CD4-positive, alpha-beta T cell (primary cell): ENCODE data around the gene MYO1D. TPM values are rescaled to one million over a fixed set of nuclear protein-coding genes. Genes with fewer than 3 reads are reported as not detected.
"Not testable (repeated sequence)": the region's sequence is repeated elsewhere in the genome, so short reads cannot be mapped to it uniquely, and the experiment has no call there.

Source experiments
- ATAC-seq: fragments of 200-7000 bp; cut with Tn5 transposase; one replicate; pipeline ENCODE4 v1.10.0; 2022; ENCODE audit warnings: mild to moderate bottlenecking; ENCODE audit not compliant: poor library complexity
- CTCF ChIA-PET: fragments of 350-600 bp; sonication (Branson Sonifier 250); formaldehyde crosslinking; loops from one replicate; lab custom pipeline; 2021; ENCODE audit warnings: antibody characterized with exemption, inconsistent platforms; lab: Charles Lee
- POLR2A ChIA-PET: fragments of 350-600 bp; sonication (Branson Sonifier 250); formaldehyde crosslinking; loops from one replicate; lab custom pipeline; 2021; ENCODE audit warnings: antibody characterized with exemption, inconsistent platforms; lab: Charles Lee
- DNase-seq, 14 experiments: peaks; one replicate each; pipeline ENCODE4 v3.0.0-alpha.2; 2013 to 2020; ENCODE audit warnings: mixed read lengths in 2 of 14
- H3K27ac ChIP-seq, 2 donors: one replicate each; pipeline versions ENCODE4 v1.5.1 to v1.7.0; 2013; ENCODE audit warnings: low read length in 2 of 2, low read depth in 1 of 2, mild to moderate bottlenecking in 1 of 2
- H3K27me3 ChIP-seq, 2 experiments: 1 replicate in 1 of 2; 2 replicates in 1 of 2; pipeline versions ENCODE4 v1.6.1 to v1.7.0; 2013; ENCODE audit warnings: low read length in 2 of 2, control low read depth in 1 of 2, mild to moderate bottlenecking in 1 of 2, moderate library complexity in 1 of 2; ENCODE audit not compliant: insufficient read depth in 2 of 2, control insufficient read depth in 1 of 2
- H3K36me3 ChIP-seq: one replicate; pipeline ENCODE4 v1.6.1; 2013; ENCODE audit warnings: low read length, control low read depth; ENCODE audit not compliant: insufficient read depth
- H3K4me1 ChIP-seq: one replicate; pipeline ENCODE4 v1.6.1; 2013; ENCODE audit warnings: low read length, control low read depth; ENCODE audit not compliant: insufficient read depth
- H3K4me3 ChIP-seq: one replicate; pipeline ENCODE4 v1.5.1; 2013; ENCODE audit warnings: mild to moderate bottlenecking, low read length, moderate library complexity
- H3K9me3 ChIP-seq, 2 experiments: 1 replicate in 1 of 2; 2 replicates in 1 of 2; pipeline versions ENCODE4 v1.6.1 to v1.7.0; 2013; ENCODE audit warnings: low read length in 2 of 2, mild to moderate bottlenecking in 2 of 2, control low read depth in 1 of 2, moderate library complexity in 1 of 2; ENCODE audit not compliant: control insufficient read depth in 1 of 2, insufficient read depth in 1 of 2
- H3K27ac Mint-ChIP-seq: one replicate; pipeline ENCODE4 v1.8.0; 2020; ENCODE audit warnings: mixed read lengths
- H3K27me3 Mint-ChIP-seq: one replicate; pipeline ENCODE4 v1.8.0; 2021; ENCODE audit warnings: mixed read lengths
- H3K36me3 Mint-ChIP-seq: one replicate; pipeline ENCODE4 v1.8.0; 2021; ENCODE audit warnings: low read depth, mixed read lengths
- H3K4me1 Mint-ChIP-seq: one replicate; pipeline ENCODE4 v1.8.0; 2021; ENCODE audit warnings: low read depth, mixed read lengths
- H3K4me3 Mint-ChIP-seq: one replicate; pipeline ENCODE4 v1.8.0; 2020; ENCODE audit warnings: mild to moderate bottlenecking, mixed read lengths
- H3K9me3 Mint-ChIP-seq: one replicate; pipeline ENCODE4 v1.8.0; 2020; ENCODE audit warnings: mixed read lengths
- CTCF ChIP-seq: fragments of 200-600 bp; IDR thresholded peaks from one replicate; pipeline ENCODE4 v1.8.0; 2022; ENCODE audit warnings: antibody characterized with exemption, mild to moderate bottlenecking
- intact Hi-C, 2 experiments: fragments of 100-400 bp; cut with DNase I in 1 of 2; cut with micrococcal nuclease in 1 of 2; formaldehyde crosslinking; loops; one replicate each; pipeline versions ENCODE4 v1.15.1 to v1.9.0; 2023 to 2025; cut with DNase I, micrococcal nuclease
- total RNA-seq, 174 experiments: library from RNA in 2 of 174; stranded (reverse) in 2 of 174; gene quantifications; one replicate each; pipeline ENCODE4 v1.2.3 and lab custom pipeline; 2021 to 2026

MYO1D gene
- total RNA-seq, 2 experiments from 2014 or later = 5.8 to 6.4 TPM

DNA sequence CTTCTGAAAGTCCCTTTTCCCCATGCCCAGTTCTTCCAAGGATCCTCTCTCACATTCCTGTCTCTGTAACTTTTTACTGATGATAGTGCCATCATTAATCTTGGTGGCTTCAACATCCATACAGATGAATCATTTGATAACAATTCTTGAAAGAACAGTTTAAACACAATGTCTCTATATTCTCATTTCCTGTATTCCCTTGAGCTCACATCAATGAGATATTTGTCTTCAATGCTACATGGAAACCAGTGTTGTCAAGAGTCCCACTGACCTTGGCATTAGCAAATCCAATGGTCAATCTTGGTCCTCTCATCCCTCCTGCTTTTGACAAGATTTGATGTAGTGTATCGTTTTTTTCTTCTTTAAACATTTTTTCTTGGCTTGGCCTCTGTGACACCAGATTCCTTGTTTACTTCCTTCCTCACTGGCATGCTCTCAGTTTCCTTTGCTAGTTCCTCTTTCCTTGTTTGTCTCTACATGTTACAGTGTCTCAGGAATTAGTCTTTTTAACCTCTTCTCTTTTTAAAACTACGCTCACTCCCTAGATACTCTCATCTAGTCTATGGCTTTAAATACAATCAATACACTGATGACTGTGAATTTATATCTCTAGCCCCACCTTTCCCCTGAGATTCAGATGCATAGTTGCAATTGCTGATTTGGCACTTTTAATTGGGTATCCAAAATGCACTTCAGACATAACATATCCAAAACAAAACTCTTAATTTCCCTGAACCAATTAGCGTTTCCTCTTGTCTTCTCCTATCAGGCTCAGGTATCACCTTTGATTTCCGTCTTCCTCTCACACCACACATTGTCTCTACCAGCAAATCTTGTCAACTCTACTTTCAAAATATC, 134.0 kb downstream of the MYO1D start:
- Mint-ChIP-seq H3K36me3 (no peaks in the 10 kb centered on the region), H3K9me3 (no peaks in the 10 kb centered on the region), H3K4me1 (no peaks in the 10 kb centered on the region), H3K27ac (no peak overlapping the region), H3K27me3 (no peaks in the 10 kb centered on the region), H3K4me3 (no peak overlapping the region)
- no peak for TF ChIP-seq CTCF
- no peak overlapping the region for H3K27ac ChIP-seq
- no peaks in the 10 kb centered on the region for H3K4me1 ChIP-seq
- no peaks in the 10 kb centered on the region for H3K9me3 ChIP-seq
- no peaks in the 10 kb centered on the region for H3K27me3 ChIP-seq
- H3K36me3 ChIP-seq = no peaks in the 10 kb centered on the region
- H3K4me3 ChIP-seq = no peak overlapping the region
- ATAC-seq (no peak), DNase-seq (peak in 1 of 14 experiments; percentile 6)
- intact Hi-C loops = no loop called here
- ChIA-PET CTCF (no interaction called here), POLR2A (no interaction called here)

GRCh38 chr17:32741381-32741780, 135.5 kb downstream of the MYO1D start:
- Histone ChIP-seq H3K27me3 (no peaks in the 10 kb centered on the region), H3K27ac (no peak overlapping the region), H3K9me3 (no peaks in the 10 kb centered on the region), H3K4me3 (no peak overlapping the region), H3K4me1 (no peaks in the 10 kb centered on the region), H3K36me3 (no peaks in the 10 kb centered on the region)
- H3K27ac Mint-ChIP-seq = no peak overlapping the region
- H3K9me3 Mint-ChIP-seq = no peaks in the 10 kb centered on the region
- no peaks in the 10 kb centered on the region for H3K27me3 Mint-ChIP-seq
- DNase-seq (no peak), ATAC-seq (no peak)
- ChIA-PET CTCF (no interaction called here), POLR2A (no interaction called here)
- no peak overlapping the region for H3K4me3 Mint-ChIP-seq
- intact Hi-C loops = no loop called here
- H3K36me3 Mint-ChIP-seq = no peaks in the 10 kb centered on the region
- H3K4me1 Mint-ChIP-seq = no peaks in the 10 kb centered on the region
- no peak for TF ChIP-seq CTCF

GRCh38 chr17:32739722-32740121, 137.2 kb downstream of the MYO1D start:
- no peaks in the 10 kb centered on the region for H3K27me3 ChIP-seq
- H3K4me3 Mint-ChIP-seq = no peak overlapping the region
- intact Hi-C loops = no loop called here
- no peaks in the 10 kb centered on the region for H3K36me3 ChIP-seq
- no peaks in the 10 kb centered on the region for H3K9me3 Mint-ChIP-seq
- POLR2A ChIA-PET = no interaction called here
- H3K9me3 ChIP-seq = no peaks in the 10 kb centered on the region
- DNase-seq = no peak
- H3K27me3 Mint-ChIP-seq = no peaks in the 10 kb centered on the region
- no peaks in the 10 kb centered on the region for H3K4me1 Mint-ChIP-seq
- H3K27ac ChIP-seq = no peak overlapping the region
- no peaks in the 10 kb centered on the region for H3K4me1 ChIP-seq
- no peak overlapping the region for H3K4me3 ChIP-seq
- H3K27ac Mint-ChIP-seq = no peak overlapping the region
- no peak for TF ChIP-seq CTCF
- H3K36me3 Mint-ChIP-seq = no peaks in the 10 kb centered on the region
- ATAC-seq = no peak
- CTCF ChIA-PET = no interaction called here

DNA sequence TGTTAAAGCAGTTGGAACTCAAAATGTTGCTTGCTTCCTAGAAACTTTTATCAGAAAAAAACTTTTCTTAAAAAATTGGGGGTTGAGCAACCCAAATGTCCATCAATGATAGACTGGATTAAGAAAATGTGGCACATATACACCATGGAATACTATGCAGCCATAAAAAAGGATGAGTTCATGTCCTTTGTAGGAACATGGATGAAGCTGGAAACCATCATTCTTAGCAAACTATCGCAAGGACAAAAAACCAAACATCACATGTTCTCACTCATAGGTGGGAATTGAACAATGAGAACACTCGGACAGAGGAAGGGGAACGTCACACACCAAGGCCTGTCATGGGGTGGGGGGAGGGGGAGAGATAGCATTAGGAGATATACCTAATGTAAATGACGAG, 137.8 kb downstream of the MYO1D start:
- H3K27me3 ChIP-seq, H3K4me1 Mint-ChIP-seq, H3K4me1 ChIP-seq, H3K36me3 Mint-ChIP-seq, H3K4me3 Mint-ChIP-seq, DNase-seq, ATAC-seq, H3K4me3 ChIP-seq, CTCF ChIA-PET, H3K9me3 Mint-ChIP-seq, H3K27me3 Mint-ChIP-seq, H3K9me3 ChIP-seq, H3K27ac Mint-ChIP-seq, intact Hi-C loops, POLR2A ChIA-PET, H3K36me3 ChIP-seq, H3K27ac ChIP-seq: not testable (repeated sequence)
